ENCODE data around the gene NENF. TPM values are rescaled to one million over a fixed set of nuclear protein-coding genes. Genes with fewer than 3 reads are reported as not detected.

Gene NENF
- polyA plus RNA-seq, 1 donor (not counting 4 experiments of a cell fraction or from before 2014, with no cell fraction given), result 65.6 TPM

DNA sequence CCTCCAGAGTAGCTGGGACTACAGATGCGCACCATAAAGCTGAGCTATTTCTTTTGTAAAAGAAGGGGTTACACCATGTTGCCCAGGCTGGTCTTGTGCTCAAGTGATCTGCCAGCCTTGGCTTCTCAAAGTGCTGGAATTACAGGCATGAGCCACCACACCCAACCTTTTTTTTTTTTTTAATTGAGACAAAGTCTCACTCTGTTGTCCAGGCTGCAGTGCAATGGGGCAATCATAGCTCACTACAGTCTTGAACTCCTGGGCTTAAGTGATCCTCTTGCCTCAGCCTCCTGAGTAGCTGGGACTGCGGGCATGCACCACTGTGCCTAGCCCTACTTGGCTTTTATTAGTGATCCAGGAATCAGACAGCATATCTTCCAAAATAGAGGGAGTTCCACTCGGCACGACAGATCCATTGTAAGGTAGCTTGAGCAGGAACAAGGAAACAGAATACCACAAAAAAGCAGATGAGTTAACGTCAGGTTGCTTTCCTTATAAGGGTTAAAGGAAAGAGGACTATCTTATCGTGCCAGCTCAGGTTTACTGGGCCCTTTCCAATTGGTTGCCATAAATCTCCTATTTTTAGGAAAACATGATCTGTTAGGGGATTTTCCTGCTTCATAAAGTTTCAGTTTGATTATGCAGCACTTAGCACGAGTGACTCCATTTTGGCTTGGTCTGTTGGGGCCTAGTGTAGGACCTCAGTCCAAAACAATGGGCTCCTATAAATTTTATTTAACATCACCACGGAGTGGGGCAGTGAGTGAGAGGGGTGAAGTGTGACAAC, 45.2 kb downstream of the NENF start:
- Histone ChIP-seq H3K4me3 (ENCODE audit: control insufficient read depth in 2 of 3, extremely low read depth in 1 of 3, insufficient read depth in 2 of 3, low read depth in 1 of 3, low read length in 3 of 3) (no peak overlapping the region), H3K9ac (ENCODE audit: control insufficient read depth, extremely low read depth, insufficient read depth, low read length) (no peak overlapping the region), H4K20me1 (ENCODE audit: control insufficient read depth, extremely low read depth, insufficient read depth, low read length) (no peaks in the 10 kb centered on the region), H3K27ac (ENCODE audit: control insufficient read depth, insufficient read depth, low read length) (no peak overlapping the region), H3K4me2 (ENCODE audit: control insufficient read depth, extremely low read depth, insufficient read depth, low read depth, low read length) (peak overlapping the region; percentile 9), H2AFZ (ENCODE audit: control insufficient read depth, low read length) (peak overlapping the region; percentile 5), H3K4me1 (ENCODE audit: control insufficient read depth, extremely low read depth, insufficient read depth, low read length) (peaks cover 12% of the 10 kb centered on the region), H3K27me3 (ENCODE audit: control insufficient read depth, extremely low read depth, insufficient read depth, low read length) (no peaks in the 10 kb centered on the region), H3K36me3 (ENCODE audit: control insufficient read depth in 2 of 2, extremely low read depth in 1 of 2, insufficient read depth in 2 of 2, low read length in 2 of 2) (no peaks in the 10 kb centered on the region), H3K9me3 (ENCODE audit: control insufficient read depth, low read depth, low read length) (no peaks in the 10 kb centered on the region), H3K79me2 (ENCODE audit: control insufficient read depth, insufficient read depth, low read length) (no peaks in the 10 kb centered on the region), H3K9me1 (ENCODE audit: control insufficient read depth, extremely low read depth, insufficient read depth, low read length) (no peaks in the 10 kb centered on the region)
- TF ChIP-seq EZH2 (IDR thresholded peaks at IDR 0.05; ENCODE audit: low read length), result no peak
- TF ChIP-seq, protein P1, sequence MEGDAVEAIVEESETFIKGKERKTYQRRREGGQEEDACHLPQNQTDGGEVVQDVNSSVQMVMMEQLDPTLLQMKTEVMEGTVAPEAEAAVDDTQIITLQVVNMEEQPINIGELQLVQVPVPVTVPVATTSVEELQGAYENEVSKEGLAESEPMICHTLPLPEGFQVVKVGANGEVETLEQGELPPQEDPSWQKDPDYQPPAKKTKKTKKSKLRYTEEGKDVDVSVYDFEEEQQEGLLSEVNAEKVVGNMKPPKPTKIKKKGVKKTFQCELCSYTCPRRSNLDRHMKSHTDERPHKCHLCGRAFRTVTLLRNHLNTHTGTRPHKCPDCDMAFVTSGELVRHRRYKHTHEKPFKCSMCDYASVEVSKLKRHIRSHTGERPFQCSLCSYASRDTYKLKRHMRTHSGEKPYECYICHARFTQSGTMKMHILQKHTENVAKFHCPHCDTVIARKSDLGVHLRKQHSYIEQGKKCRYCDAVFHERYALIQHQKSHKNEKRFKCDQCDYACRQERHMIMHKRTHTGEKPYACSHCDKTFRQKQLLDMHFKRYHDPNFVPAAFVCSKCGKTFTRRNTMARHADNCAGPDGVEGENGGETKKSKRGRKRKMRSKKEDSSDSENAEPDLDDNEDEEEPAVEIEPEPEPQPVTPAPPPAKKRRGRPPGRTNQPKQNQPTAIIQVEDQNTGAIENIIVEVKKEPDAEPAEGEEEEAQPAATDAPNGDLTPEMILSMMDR (optimal IDR thresholded peaks at IDR 0.05 in 1 of 3, IDR thresholded peaks at IDR 0.05 in 1 of 3, conservative IDR thresholded peaks at IDR 0.05 in 1 of 3; ENCODE audit: extremely low read depth in 1 of 3, insufficient read depth in 2 of 3, low read length in 3 of 3), result no peak
- no peak for DNase-seq (ENCODE audit: low read depth, low spot score)
- FAIRE-seq, result no peak
- dilution Hi-C loops (cut with MboI; ENCODE audit: extremely low pct_ligation_motif_present, low sequenced_read_pairs), result no loop called here

DNA sequence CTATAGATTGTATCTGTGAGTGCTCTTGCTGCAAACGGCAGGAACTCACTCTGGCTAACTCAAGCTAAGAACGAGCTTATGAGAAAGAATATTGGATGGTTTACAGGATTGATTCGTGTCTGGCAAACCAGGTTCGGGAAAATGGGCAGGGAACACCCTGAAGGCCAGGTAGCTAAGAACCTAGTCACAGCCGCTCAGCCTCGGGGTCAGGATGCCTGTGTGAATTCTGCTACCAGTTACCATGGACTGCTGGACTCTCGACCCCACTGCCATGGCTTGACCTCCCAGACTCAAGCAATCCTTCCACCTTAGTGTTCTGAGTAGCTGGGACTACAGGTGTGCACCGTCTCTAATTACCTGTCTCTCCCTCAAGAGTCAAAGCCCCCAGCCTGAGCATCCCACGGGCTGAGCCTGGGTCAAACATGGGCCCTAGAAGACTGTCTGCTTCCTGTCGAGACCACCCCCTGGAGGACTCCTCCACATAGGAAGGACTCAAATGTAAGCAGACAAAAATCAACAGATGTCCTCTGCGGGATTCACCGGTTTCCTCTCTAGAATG, 45.8 kb downstream of the NENF start:
- H3K27me3 ChIP-seq (ENCODE audit: control insufficient read depth, extremely low read depth, insufficient read depth, low read length), result no peaks in the 10 kb centered on the region
- no peaks in the 10 kb centered on the region for H3K79me2 ChIP-seq (ENCODE audit: control insufficient read depth, insufficient read depth, low read length)
- H3K36me3 ChIP-seq (ENCODE audit: control insufficient read depth in 2 of 2, extremely low read depth in 1 of 2, insufficient read depth in 2 of 2, low read length in 2 of 2), result no peaks in the 10 kb centered on the region
- no peaks in the 10 kb centered on the region for H3K9me3 ChIP-seq (ENCODE audit: control insufficient read depth, low read depth, low read length)
- H3K9me1 ChIP-seq (ENCODE audit: control insufficient read depth, extremely low read depth, insufficient read depth, low read length), result no peaks in the 10 kb centered on the region
- DNase-seq (ENCODE audit: low read depth, low spot score) (no peak), FAIRE-seq (no peak)
- no peak overlapping the region for H2AFZ ChIP-seq (ENCODE audit: control insufficient read depth, low read length)
- dilution Hi-C loops (cut with MboI; ENCODE audit: extremely low pct_ligation_motif_present, low sequenced_read_pairs), result no loop called here
- no peak for TF ChIP-seq EZH2 (IDR thresholded peaks at IDR 0.05; ENCODE audit: low read length)
- TF ChIP-seq, protein P1 (optimal IDR thresholded peaks at IDR 0.05 in 1 of 3, IDR thresholded peaks at IDR 0.05 in 1 of 3, conservative IDR thresholded peaks at IDR 0.05 in 1 of 3; ENCODE audit: extremely low read depth in 1 of 3, insufficient read depth in 2 of 3, low read length in 3 of 3), result no peak
- H3K4me3 ChIP-seq (ENCODE audit: control insufficient read depth in 2 of 3, extremely low read depth in 1 of 3, insufficient read depth in 2 of 3, low read depth in 1 of 3, low read length in 3 of 3), result no peak overlapping the region
- H4K20me1 ChIP-seq (ENCODE audit: control insufficient read depth, extremely low read depth, insufficient read depth, low read length), result no peaks in the 10 kb centered on the region
- H3K9ac ChIP-seq (ENCODE audit: control insufficient read depth, extremely low read depth, insufficient read depth, low read length), result no peak overlapping the region
- H3K27ac ChIP-seq (ENCODE audit: control insufficient read depth, insufficient read depth, low read length), result no peak overlapping the region
- no peak overlapping the region for H3K4me2 ChIP-seq (ENCODE audit: control insufficient read depth, extremely low read depth, insufficient read depth, low read depth, low read length)
- peaks cover 12% of the 10 kb centered on the region for H3K4me1 ChIP-seq (ENCODE audit: control insufficient read depth, extremely low read depth, insufficient read depth, low read length)

Data from keratinocyte (primary cell).